Measurements from ENCODE around the gene GTF2H1. TPM values are rescaled to one million over a fixed set of nuclear protein-coding genes. Genes with fewer than 3 reads are reported as not detected.
"Not testable (repeated sequence)": the region's sequence is repeated elsewhere in the genome, so short reads cannot be mapped to it uniquely, and the experiment has no call there.

GTF2H1 gene
- total RNA-seq, 1 donor from 2014 or later: 33.7 TPM

- Histone ChIP-seq H3K27me3 (no peaks in the 10 kb centered on the region), H3K9me3 (no peaks in the 10 kb centered on the region), H3K27ac (peak overlapping the region in 1 of 2 donors; percentile 5), H3K4me1 (peaks cover 19 to 39% of the 10 kb centered on the region in 2 donors), H3K36me3 (peaks cover 0 to 4% of the 10 kb centered on the region in 2 donors), H3K4me3 (peak overlapping the region in 1 of 2 donors; percentile 93)
- no peak for DNase-seq (ENCODE audit: low spot score in 2 of 2)
- no peak for TF ChIP-seq CTCF (IDR thresholded peaks at IDR 0.05)
- intact Hi-C loops (cut with DNase I): loop anchor here (10.0 kb wide), 2 partner anchors 335 to 385 kb away; no protein-coding TSS in a partner anchor
These were observed 2.5 kb upstream of the GTF2H1 start for GRCh38 chr11:18319914-18320313.

GRCh38 chr11:18320617-18321016 is 1.8 kb upstream of the GTF2H1 start:
- intact Hi-C loops (cut with DNase I): loop anchor here (10.0 kb wide), 1 partner anchor 384 kb away; no protein-coding TSS in a partner anchor
- Histone ChIP-seq H3K4me1 (peaks cover 17 to 33% of the 10 kb centered on the region in 2 donors), H3K27ac (peak overlapping the region in 1 of 2 donors; percentile 93), H3K4me3 (peak overlapping the region; percentile 65 to 93), H3K9me3 (no peaks in the 10 kb centered on the region), H3K27me3 (no peaks in the 10 kb centered on the region), H3K36me3 (peaks cover 0 to 4% of the 10 kb centered on the region in 2 donors)
- TF ChIP-seq CTCF (IDR thresholded peaks at IDR 0.05): no peak
- DNase-seq (ENCODE audit: low spot score in 2 of 2): no peak

- Histone ChIP-seq H3K4me1 (peaks cover 17 to 29% of the 10 kb centered on the region in 2 donors), H3K27ac (peak overlapping the region; percentile 93 to 97)
- no peak for TF ChIP-seq CTCF (IDR thresholded peaks at IDR 0.05)
These were observed 794 bp upstream of the GTF2H1 start for GRCh38 chr11:18321578-18321968.

GRCh38 chr11:18322818-18323570 is 627 bp downstream of the GTF2H1 start:
- Histone ChIP-seq H3K27me3 (no peaks in the 10 kb centered on the region), H3K4me3 (peak overlapping the region; percentile 65 to 93), H3K36me3 (peaks cover 0 to 3% of the 10 kb centered on the region in 2 donors), H3K9me3 (no peaks in the 10 kb centered on the region), H3K27ac (peak overlapping the region; percentile 93 to 97), H3K4me1 (peaks cover 17 to 29% of the 10 kb centered on the region in 2 donors)
- TF ChIP-seq CTCF (IDR thresholded peaks at IDR 0.05): no peak
- intact Hi-C loops (cut with DNase I): loop anchor here (1.0 to 10.0 kb wide), 6 partner anchors 10 to 382 kb away; partner anchors contain the start of genes SERGEF, SPTY2D1 and TSG101
- DNase-seq (ENCODE audit: low spot score in 2 of 2): no peak

More at GRCh38 chr11:18321578-18321968, 794 bp upstream of the GTF2H1 start:
- H3K36me3 ChIP-seq: peaks cover 0 to 4% of the 10 kb centered on the region in 2 donors
- no peaks in the 10 kb centered on the region for H3K27me3 ChIP-seq
- peak overlapping the region; percentile 65 to 93 for H3K4me3 ChIP-seq
- intact Hi-C loops (cut with DNase I): loop anchor here (10.0 kb wide), 1 partner anchor 383 kb away; no protein-coding TSS in a partner anchor
- no peaks in the 10 kb centered on the region for H3K9me3 ChIP-seq
- no peak for DNase-seq (ENCODE audit: low spot score in 2 of 2)

GRCh38 chr11:18323881-18324280 is 1.5 kb downstream of the GTF2H1 start:
- Histone ChIP-seq H3K4me3 (peak overlapping the region; percentile 8 to 93), H3K4me1 (peaks cover 17 to 29% of the 10 kb centered on the region in 2 donors)
- not testable (repeated sequence) for DNase-seq (ENCODE audit: low spot score in 2 of 2); H3K36me3 ChIP-seq; H3K9me3 ChIP-seq; H3K27ac ChIP-seq; H3K27me3 ChIP-seq
- intact Hi-C loops (cut with DNase I): loop anchor here (2.0 to 10.0 kb wide), 3 partner anchors 203 to 381 kb away; partner anchors contain the start of genes SERGEF and TSG101

GRCh38 chr11:18324381-18324780 is 2.0 kb downstream of the GTF2H1 start:
- Histone ChIP-seq H3K4me1 (peaks cover 17 to 27% of the 10 kb centered on the region in 2 donors), H3K4me3 (peak overlapping the region in 1 of 2 donors; percentile 93), H3K27ac (no peak overlapping the region), H3K9me3 (no peaks in the 10 kb centered on the region), H3K27me3 (no peaks in the 10 kb centered on the region), H3K36me3 (peaks cover 0 to 10% of the 10 kb centered on the region in 2 donors)
- no peak for TF ChIP-seq CTCF (IDR thresholded peaks at IDR 0.05)
- intact Hi-C loops (cut with DNase I): loop anchor here (10.0 kb wide), 1 partner anchor 380 kb away; no protein-coding TSS in a partner anchor
- DNase-seq (ENCODE audit: low spot score in 2 of 2): no peak
